Fibroblast of lung (primary cell): ENCODE data around the gene SGCD. TPM values are rescaled to one million over a fixed set of nuclear protein-coding genes. Genes with fewer than 3 reads are reported as not detected.
A peak's percentile ranks its signal among the peaks of the same experiment; 100 is the strongest.

Experiments used
- DNase-seq, 2 donors: peaks; one replicate each; pipeline versions ENCODE4 v3.0.0 to v3.0.0-alpha.2; 2010; ENCODE audit warnings: low read depth in 2 of 2
- H2AFZ ChIP-seq: 2 replicates; pipeline ENCODE4 v1.5.1; 2012; ENCODE audit warnings: low read length, control low read depth, inconsistent platforms
- H3K27ac ChIP-seq: 2 replicates; pipeline ENCODE4 v1.5.1; 2011; ENCODE audit warnings: low read length, control low read depth; ENCODE audit not compliant: insufficient read depth
- H3K27me3 ChIP-seq: 2 replicates; pipeline ENCODE4 v1.5.1; 2011; ENCODE audit warnings: mild to moderate bottlenecking, low read length; ENCODE audit not compliant: control insufficient read depth, insufficient read depth
- H3K36me3 ChIP-seq: 2 replicates; pipeline ENCODE4 v1.5.1; 2011; ENCODE audit warnings: low read length; ENCODE audit not compliant: control insufficient read depth, insufficient read depth
- H3K4me1 ChIP-seq: 2 replicates; pipeline ENCODE4 v1.5.1; 2011; ENCODE audit warnings: low read length; ENCODE audit not compliant: control insufficient read depth, insufficient read depth; ENCODE audit errors: extremely low read depth
- H3K4me2 ChIP-seq: 2 replicates; pipeline ENCODE4 v1.5.1; 2011; ENCODE audit warnings: low read length, control low read depth; ENCODE audit not compliant: insufficient read depth; ENCODE audit errors: extremely low read depth
- H3K4me3 ChIP-seq, 4 experiments: fragments of 200-600 bp in 1 of 4; sonication (generic) in 1 of 4; replicated peaks in 1 of 4; 2 replicates each; pipeline ENCODE4 v1.5.1; 2011 to 2016; ENCODE audit warnings: low read length in 4 of 4, low read depth in 3 of 4, mild to moderate bottlenecking in 3 of 4, control low read depth in 2 of 4, inconsistent platforms in 1 of 4, mixed read lengths in 1 of 4; ENCODE audit not compliant: insufficient read depth in 1 of 4; ENCODE audit errors: control extremely low read depth in 1 of 4
- H3K79me2 ChIP-seq: 2 replicates; pipeline ENCODE4 v1.5.1; 2012; ENCODE audit warnings: mild to moderate bottlenecking, low read length, inconsistent platforms; ENCODE audit not compliant: control insufficient read depth, insufficient read depth
- H3K9ac ChIP-seq: 2 replicates; pipeline ENCODE4 v1.5.1; 2011; ENCODE audit warnings: mild to moderate bottlenecking, low read length, control low read depth; ENCODE audit not compliant: insufficient read depth
- H3K9me3 ChIP-seq: 2 replicates; pipeline ENCODE4 v1.5.1; 2012; ENCODE audit warnings: low read depth, low read length; ENCODE audit not compliant: control insufficient read depth, insufficient read depth
- H4K20me1 ChIP-seq: 2 replicates; pipeline ENCODE4 v1.5.1; 2011; ENCODE audit warnings: low read length; ENCODE audit not compliant: control insufficient read depth, insufficient read depth; ENCODE audit errors: extremely low read depth
- EZH2 ChIP-seq: IDR thresholded peaks from 2 replicates; pipeline ENCODE4 v1.5.1; 2012; ENCODE audit warnings: low read length, control low read depth, mild to moderate bottlenecking; ENCODE audit errors: missing control alignments
- polyA plus RNA-seq, 2 donors: library from polyadenylated mRNA; depleted of rRNA in 1 of 2; stranded (reverse) in 1 of 2; unstranded in 1 of 2; fragments of >200 nt; gene quantifications; 2 replicates each; pipeline ENCODE4 v1.2.1, GENCODE V29; 2011 to 2012; ENCODE audit warnings: missing spikeins in 1 of 2
- total RNA-seq: library from RNA; depleted of rRNA; stranded (reverse); fragments of >200 nt; gene quantifications from 2 replicates; pipeline ENCODE4 v1.2.1, GENCODE V29; 2014
- TF ChIP-seq, protein P1 (sequence below), 2 donors: IDR thresholded peaks in 1 of 2; conservative IDR thresholded peaks in 1 of 2; 1 replicate in 1 of 2; 2 replicates in 1 of 2; pipeline ENCODE4 v1.5.1; 2011 to 2012; ENCODE audit warnings: low read length in 2 of 2, control low read depth in 1 of 2, inconsistent platforms in 1 of 2, low read depth in 1 of 2, mild to moderate bottlenecking in 1 of 2

Gene SGCD
- total and polyA plus RNA-seq, 2 donors (not counting 1 experiment from before 2014, with no cell fraction given) = 13.3 to 67.5 TPM

DNA sequence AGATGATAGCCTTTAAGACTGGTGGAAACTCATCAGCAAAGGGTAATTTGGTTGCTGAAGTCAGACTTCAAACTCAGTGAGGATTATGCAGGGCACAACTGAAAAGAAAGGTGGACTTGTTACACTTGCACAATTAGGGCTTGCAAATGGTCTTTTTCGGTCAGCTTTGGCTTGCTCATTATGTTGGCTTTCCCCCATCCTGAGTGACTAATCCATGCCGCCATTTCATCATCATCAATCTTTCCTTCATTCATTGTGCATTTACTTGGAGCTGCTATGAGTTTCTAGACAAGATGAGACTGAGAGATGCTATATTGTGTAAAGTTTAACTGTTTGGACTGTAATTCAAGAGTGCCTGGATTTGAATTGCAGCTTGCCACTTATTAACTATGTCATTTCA is 388.3 kb downstream of the SGCD start:
- no peak overlapping the region for H3K4me3 ChIP-seq
- DNase-seq = peak in 1 of 2 donors; percentile 40
- no peaks in the 10 kb centered on the region for H3K79me2 ChIP-seq
- TF ChIP-seq, protein P1, sequence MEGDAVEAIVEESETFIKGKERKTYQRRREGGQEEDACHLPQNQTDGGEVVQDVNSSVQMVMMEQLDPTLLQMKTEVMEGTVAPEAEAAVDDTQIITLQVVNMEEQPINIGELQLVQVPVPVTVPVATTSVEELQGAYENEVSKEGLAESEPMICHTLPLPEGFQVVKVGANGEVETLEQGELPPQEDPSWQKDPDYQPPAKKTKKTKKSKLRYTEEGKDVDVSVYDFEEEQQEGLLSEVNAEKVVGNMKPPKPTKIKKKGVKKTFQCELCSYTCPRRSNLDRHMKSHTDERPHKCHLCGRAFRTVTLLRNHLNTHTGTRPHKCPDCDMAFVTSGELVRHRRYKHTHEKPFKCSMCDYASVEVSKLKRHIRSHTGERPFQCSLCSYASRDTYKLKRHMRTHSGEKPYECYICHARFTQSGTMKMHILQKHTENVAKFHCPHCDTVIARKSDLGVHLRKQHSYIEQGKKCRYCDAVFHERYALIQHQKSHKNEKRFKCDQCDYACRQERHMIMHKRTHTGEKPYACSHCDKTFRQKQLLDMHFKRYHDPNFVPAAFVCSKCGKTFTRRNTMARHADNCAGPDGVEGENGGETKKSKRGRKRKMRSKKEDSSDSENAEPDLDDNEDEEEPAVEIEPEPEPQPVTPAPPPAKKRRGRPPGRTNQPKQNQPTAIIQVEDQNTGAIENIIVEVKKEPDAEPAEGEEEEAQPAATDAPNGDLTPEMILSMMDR (conservative IDR thresholded peaks at IDR 0.05 in 1 of 2, IDR thresholded peaks at IDR 0.05 in 1 of 2; ENCODE audit: low read depth in 1 of 2, low read length in 2 of 2) = no peak
- no peak for TF ChIP-seq EZH2
- no peak overlapping the region for H2AFZ ChIP-seq
- no peak overlapping the region for H3K27ac ChIP-seq
- no peaks in the 10 kb centered on the region for H3K27me3 ChIP-seq
- no peak overlapping the region for H3K4me2 ChIP-seq
- H3K9me3 ChIP-seq = no peaks in the 10 kb centered on the region
- no peaks in the 10 kb centered on the region for H4K20me1 ChIP-seq
- no peaks in the 10 kb centered on the region for H3K36me3 ChIP-seq
- H3K4me1 ChIP-seq = no peaks in the 10 kb centered on the region
- H3K9ac ChIP-seq = no peak overlapping the region

DNA sequence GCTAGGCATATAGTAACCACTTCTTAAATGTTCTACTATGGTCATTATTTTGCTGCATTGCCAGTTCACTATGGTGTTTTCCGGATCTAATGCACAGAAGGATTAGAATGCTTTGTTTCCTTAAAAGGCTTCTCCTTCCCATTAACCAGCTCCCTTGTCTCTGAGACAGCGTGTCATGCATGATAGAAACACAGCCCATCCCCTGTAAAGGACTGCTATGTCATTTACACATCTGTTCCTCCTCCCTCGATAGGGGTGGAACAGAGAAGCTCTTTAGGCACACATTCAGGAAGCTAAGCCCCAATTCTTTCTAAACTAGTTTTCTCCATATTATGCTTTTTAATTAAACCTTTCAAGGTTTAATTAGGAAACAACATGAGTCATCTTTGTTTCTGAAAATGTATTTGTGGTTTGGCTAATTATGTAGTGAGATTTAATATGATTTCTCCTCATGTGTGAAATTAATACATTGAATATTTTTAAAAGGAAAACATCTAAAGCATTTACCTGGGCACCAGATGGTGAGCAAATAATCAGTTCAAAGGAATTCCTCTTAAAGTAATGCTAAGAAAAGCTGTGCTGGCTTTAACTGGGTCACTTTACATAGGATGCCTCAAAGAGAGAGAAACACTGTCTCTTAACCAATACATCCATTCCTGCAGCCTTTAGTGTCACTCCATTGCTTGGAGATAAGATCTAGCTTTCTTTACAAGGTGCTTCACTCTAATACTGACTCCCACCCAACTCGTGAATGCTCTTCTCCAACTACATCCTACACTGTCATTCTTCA is 389.8 kb downstream of the SGCD start:
- DNase-seq = no peak
- H3K27me3 ChIP-seq = no peaks in the 10 kb centered on the region
- no peaks in the 10 kb centered on the region for H4K20me1 ChIP-seq
- no peak overlapping the region for H2AFZ ChIP-seq
- no peak overlapping the region for H3K27ac ChIP-seq
- no peak overlapping the region for H3K4me3 ChIP-seq
- no peaks in the 10 kb centered on the region for H3K79me2 ChIP-seq
- no peaks in the 10 kb centered on the region for H3K9me3 ChIP-seq
- no peak overlapping the region for H3K9ac ChIP-seq
- H3K4me2 ChIP-seq = no peak overlapping the region
- H3K4me1 ChIP-seq = no peaks in the 10 kb centered on the region
- TF ChIP-seq EZH2 = no peak
- TF ChIP-seq, protein P1 (conservative IDR thresholded peaks at IDR 0.05 in 1 of 2, IDR thresholded peaks at IDR 0.05 in 1 of 2; ENCODE audit: low read depth in 1 of 2, low read length in 2 of 2) = no peak
- H3K36me3 ChIP-seq = no peaks in the 10 kb centered on the region

DNA sequence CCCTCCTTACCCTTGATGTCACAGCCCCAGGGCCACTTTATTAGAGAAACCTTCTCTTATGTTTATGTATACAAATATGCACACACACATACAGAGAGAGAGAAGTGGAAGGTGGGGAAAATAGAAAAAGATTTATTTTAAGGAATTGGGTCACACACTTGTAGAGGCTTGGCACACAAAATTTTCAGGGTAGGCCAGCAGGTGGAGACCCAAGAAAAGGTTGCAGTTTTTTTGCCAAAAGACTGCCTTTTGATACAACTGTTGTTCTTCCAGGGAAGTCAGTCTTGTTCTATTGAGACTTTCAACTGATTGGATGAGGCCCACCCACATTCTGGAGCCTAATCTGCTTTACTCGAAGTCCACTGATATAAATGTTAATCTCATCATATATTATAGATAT is 392.0 kb downstream of the SGCD start:
- H2AFZ ChIP-seq = no peak overlapping the region
- TF ChIP-seq, protein P1 (conservative IDR thresholded peaks at IDR 0.05 in 1 of 2, IDR thresholded peaks at IDR 0.05 in 1 of 2; ENCODE audit: low read depth in 1 of 2, low read length in 2 of 2) = no peak
- TF ChIP-seq EZH2 = no peak
- H3K27me3 ChIP-seq = no peaks in the 10 kb centered on the region
- no peak overlapping the region for H3K9ac ChIP-seq
- no peaks in the 10 kb centered on the region for H3K4me1 ChIP-seq
- no peak overlapping the region for H3K4me3 ChIP-seq
- no peaks in the 10 kb centered on the region for H3K79me2 ChIP-seq
- H3K36me3 ChIP-seq = no peaks in the 10 kb centered on the region
- DNase-seq = no peak
- H3K4me2 ChIP-seq = no peak overlapping the region
- no peaks in the 10 kb centered on the region for H3K9me3 ChIP-seq
- H3K27ac ChIP-seq = no peak overlapping the region
- no peaks in the 10 kb centered on the region for H4K20me1 ChIP-seq
